Mucosa of rectum (tissue), 2 donors: ENCODE data around the gene LRRC28.

Source experiments
- H3K27ac ChIP-seq, 2 donors: one replicate each; pipeline ENCODE4 v1.7.0; 2013; ENCODE audit warnings: inconsistent platforms in 2 of 2, low read depth in 2 of 2, low read length in 2 of 2
- H3K27me3 ChIP-seq, 2 donors: one replicate each; pipeline ENCODE4 v1.7.0; 2013; ENCODE audit warnings: low read length in 2 of 2; ENCODE audit not compliant: control insufficient read depth in 2 of 2, insufficient read depth in 2 of 2
- H3K36me3 ChIP-seq, 2 donors: one replicate each; pipeline ENCODE4 v1.7.0; 2013; ENCODE audit warnings: low read length in 2 of 2; ENCODE audit not compliant: control insufficient read depth in 2 of 2, insufficient read depth in 2 of 2
- H3K4me1 ChIP-seq, 2 donors: one replicate each; pipeline ENCODE4 v1.7.0; 2013; ENCODE audit warnings: low read length in 2 of 2, mild to moderate bottlenecking in 1 of 2; ENCODE audit not compliant: control insufficient read depth in 2 of 2, insufficient read depth in 2 of 2
- H3K4me3 ChIP-seq, 2 donors: one replicate each; pipeline ENCODE4 v1.7.0; 2013; ENCODE audit warnings: low read length in 2 of 2
- H3K9ac ChIP-seq, 2 donors: one replicate each; pipeline ENCODE4 v1.7.0; 2013; ENCODE audit warnings: low read length in 2 of 2, low read depth in 1 of 2, mild to moderate bottlenecking in 1 of 2
- H3K9me3 ChIP-seq, 2 donors: one replicate each; pipeline ENCODE4 v1.7.0; 2013; ENCODE audit warnings: low read length in 2 of 2; ENCODE audit not compliant: control insufficient read depth in 2 of 2
- donor health status: healthy.
- donor health status: Normal muscosa, but diverticular disease.

The LRRC28 gene

DNA sequence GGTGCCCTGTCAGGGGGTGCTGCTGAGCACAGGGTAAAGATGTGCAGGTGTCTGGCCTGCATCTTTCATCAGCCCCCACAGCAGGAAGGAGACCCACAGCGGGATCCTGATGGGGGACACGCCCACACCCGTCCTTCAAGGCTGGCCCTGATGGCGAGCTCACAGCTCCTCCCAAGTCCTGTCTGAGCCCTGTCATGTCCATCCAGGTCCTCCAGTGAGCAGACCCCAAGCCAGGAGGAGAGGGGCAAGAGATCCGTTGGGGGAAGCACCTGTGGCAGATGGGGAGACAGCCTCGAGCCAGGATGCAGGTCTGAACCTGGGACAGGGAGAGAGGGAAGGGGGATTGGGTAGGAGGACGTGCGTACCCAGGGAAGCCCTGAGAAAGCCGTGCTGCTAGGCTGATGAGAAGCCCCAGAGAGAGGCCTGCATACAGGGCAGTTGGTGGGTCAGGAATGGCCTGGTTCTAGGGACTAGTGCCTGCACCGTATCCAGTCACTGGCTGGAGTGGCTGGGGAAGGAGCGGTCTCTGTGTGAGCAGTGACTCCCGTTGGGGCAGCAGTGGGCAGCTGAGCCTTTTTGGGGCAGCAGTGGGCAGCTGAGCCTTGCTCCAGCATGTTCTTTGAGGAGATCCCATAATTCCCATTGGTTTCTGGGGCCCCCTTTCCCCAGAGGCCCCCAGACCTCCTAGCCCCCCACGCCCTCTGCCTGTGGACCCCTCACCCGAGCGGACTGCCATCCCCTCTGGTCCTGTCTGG is 181.2 kb downstream of the LRRC28 start:
- H3K27me3 ChIP-seq, result no peaks in the 10 kb centered on the region
- H3K4me3 ChIP-seq, result no peak overlapping the region
- H3K9me3 ChIP-seq, result no peaks in the 10 kb centered on the region
- H3K27ac ChIP-seq, result peak overlapping the region in 1 of 2 donors; percentile 43
- no peak overlapping the region for H3K9ac ChIP-seq
- peaks cover 33 to 35% of the 10 kb centered on the region in 2 donors for H3K4me1 ChIP-seq
- no peaks in the 10 kb centered on the region for H3K36me3 ChIP-seq

DNA sequence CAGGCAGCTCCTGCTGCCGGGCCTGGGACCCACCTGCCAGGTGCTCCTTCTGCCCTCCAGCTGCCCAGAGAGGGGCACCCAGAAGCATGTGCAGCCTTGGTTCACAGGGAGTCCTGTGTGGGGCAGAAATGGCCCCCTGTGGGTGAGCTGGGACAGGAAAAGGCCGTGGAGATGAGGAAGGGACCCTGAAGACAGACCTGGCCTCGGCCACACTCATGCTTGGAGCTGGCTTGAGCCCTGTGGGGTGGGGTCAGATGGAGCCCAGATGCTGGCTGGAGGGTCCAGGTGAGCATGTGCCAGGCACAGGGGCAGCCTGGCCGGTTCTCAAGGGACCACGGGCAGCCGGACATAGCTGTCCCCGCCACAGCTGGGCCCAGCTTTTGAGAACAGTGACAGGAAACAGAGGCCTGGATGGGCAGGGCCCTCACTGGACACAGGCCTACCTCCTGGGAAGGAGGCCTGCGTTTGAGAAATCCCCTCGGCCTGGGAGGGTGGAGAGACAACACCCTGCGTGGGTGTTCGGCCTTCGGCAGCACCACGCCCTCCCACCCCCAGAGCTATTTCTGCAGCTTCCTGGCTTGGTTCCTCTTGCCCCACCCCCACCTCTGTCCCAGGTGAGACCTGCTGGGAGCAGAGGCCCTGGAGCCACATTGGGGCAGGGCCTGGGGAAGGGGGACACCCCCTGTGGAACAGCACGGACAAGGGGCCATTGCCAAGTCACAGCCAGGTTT is 181.9 kb downstream of the LRRC28 start:
- Histone ChIP-seq H3K9ac (peak overlapping the region in 1 of 2 donors; percentile 29), H3K27ac (peak overlapping the region; percentile 34 to 43), H3K27me3 (no peaks in the 10 kb centered on the region), H3K36me3 (no peaks in the 10 kb centered on the region), H3K9me3 (no peaks in the 10 kb centered on the region), H3K4me1 (peaks cover 33 to 35% of the 10 kb centered on the region in 2 donors), H3K4me3 (no peak overlapping the region)

DNA sequence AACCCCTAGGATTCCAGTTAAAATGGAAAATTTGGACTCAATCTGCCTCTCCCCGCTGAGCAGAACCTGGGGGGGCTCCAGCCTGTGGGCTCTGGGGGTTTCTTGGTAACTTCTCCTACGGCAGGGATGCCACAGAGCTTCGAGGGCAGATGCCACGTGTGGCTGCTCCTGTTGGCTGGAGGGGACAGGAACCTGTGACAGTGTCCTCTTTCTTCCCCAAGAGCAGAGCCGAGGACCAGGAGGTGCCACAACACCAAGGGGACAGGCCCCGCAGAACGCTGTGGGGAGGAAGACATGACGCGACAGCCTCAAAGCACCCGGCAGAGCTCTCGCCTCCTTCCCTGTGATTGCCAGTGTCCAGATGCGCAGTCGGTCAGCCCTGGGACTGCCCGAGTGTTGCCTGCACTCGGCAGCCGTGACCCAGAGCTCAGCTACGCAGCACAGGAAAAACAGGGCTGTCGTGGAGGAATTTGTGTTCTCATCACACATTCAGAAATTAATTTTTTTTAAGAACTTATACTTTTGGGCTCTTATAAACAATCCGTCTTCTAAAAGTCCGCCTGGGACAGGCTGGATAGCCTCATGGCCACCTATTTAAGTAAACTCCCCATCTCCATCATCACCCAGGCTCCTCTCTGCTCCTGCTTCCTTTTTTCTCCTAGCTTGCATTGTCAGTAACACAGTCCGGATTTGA is 182.6 kb downstream of the LRRC28 start:
- no peak overlapping the region for H3K4me3 ChIP-seq
- no peaks in the 10 kb centered on the region for H3K36me3 ChIP-seq
- peak overlapping the region; percentile 10 to 72 for H3K9ac ChIP-seq
- peak overlapping the region; percentile 34 to 95 for H3K27ac ChIP-seq
- peaks cover 33 to 35% of the 10 kb centered on the region in 2 donors for H3K4me1 ChIP-seq
- H3K9me3 ChIP-seq, result no peaks in the 10 kb centered on the region
- no peaks in the 10 kb centered on the region for H3K27me3 ChIP-seq

DNA sequence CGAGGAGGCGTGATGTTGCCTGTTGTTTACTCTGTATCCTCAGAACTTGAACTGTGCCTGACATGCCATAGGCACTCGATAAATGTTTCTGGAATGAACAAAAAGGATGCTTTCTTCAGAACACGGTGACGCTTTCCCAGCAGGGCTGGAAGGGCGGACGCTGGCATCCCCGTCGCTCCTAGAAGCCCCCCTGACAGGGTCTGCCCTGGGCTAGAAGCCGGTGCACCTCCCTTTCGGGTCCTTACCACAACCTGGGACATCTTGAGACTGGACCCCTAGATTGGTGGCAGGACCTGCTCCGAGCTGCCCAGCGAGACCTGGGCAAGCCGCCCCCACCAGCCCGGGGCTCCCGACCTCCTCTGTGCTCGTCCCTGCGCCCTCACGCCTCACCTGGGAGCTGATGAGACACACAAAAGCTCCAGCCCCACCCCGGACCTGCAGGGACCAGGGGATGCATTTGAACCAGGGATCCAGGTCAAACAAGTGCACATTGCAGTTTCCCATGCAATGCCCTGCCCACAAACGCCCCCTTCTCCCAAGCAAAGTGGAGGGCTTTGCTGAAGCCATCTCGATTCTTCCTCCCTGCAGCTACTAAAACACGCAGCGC is 183.3 kb downstream of the LRRC28 start:
- peaks cover 33 to 35% of the 10 kb centered on the region in 2 donors for H3K4me1 ChIP-seq
- H3K9ac ChIP-seq, result peak overlapping the region; percentile 65 to 72
- H3K27ac ChIP-seq, result peak overlapping the region; percentile 92 to 95
- H3K27me3 ChIP-seq, result no peaks in the 10 kb centered on the region
- H3K36me3 ChIP-seq, result no peaks in the 10 kb centered on the region
- peak overlapping the region; percentile 32 to 63 for H3K4me3 ChIP-seq
- no peaks in the 10 kb centered on the region for H3K9me3 ChIP-seq

DNA sequence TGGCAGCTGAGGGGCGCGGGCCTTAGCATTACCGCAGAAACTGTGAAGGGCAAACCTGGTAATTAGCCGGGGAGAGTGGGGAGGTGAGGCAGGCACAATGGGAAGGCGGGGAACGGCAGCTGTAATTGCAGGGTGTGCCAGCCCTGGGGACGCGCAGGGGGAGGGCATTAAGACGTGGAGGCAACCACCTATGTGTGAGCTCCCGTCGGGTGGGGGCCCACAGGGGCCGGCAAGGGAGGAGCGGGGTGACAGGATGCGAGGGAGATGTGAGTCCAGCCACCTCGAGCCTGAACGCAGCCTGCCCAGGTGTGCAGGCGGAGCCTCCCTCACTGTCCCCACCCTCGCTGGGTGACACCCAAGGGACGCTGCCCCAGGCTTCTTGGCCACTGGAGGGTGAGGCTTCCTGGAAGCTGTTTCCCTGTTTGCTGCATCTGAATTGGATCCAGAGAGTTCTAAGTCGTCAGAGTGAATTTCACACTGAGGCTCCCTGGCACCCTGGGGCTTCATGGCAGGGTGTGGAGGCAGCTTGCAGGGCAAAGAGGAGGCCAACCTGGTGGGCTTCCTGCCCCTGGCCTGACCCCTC is 183.9 kb downstream of the LRRC28 start:
- Histone ChIP-seq H3K27ac (peak overlapping the region; percentile 92 to 95), H3K4me1 (peaks cover 33 to 35% of the 10 kb centered on the region in 2 donors), H3K9ac (peak overlapping the region; percentile 72 to 77), H3K4me3 (peak overlapping the region; percentile 32 to 63), H3K9me3 (no peaks in the 10 kb centered on the region), H3K27me3 (no peaks in the 10 kb centered on the region), H3K36me3 (no peaks in the 10 kb centered on the region)

DNA sequence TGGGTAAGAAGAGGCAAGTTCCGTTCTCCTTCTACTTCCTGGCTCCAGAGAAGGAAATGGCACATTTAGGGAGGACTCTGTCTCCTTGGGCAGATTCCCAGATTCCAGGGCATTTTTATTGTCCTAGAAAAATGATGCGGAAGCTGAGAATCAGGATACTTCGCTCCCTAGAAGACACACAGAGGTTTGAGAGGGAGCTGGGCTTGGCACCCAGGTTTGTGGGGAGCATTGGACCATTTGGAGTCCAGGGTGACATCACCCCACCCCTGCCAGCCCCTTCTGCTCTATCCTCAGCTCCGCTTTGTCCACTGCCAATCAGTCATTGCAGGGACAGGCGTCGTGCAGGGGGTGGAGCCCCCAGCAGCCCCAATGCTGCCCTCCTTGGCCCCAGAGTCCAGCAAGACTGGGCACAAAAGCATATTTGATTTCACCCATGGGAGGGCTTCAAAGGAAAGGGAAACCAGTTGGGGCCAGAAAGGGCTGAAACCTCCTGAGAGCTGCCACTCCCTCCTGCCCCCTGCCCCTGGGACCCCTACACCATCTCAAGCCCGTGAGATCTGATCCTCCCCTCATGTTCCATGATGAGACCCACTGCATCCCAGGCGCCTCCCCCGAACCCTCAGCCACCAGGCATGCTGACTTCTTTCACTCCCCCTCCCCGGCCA is 184.7 kb downstream of the LRRC28 start:
- H3K4me3 ChIP-seq, result peak overlapping the region; percentile 32 to 63
- H3K36me3 ChIP-seq, result no peaks in the 10 kb centered on the region
- peaks cover 33 to 35% of the 10 kb centered on the region in 2 donors for H3K4me1 ChIP-seq
- H3K27me3 ChIP-seq, result no peaks in the 10 kb centered on the region
- H3K9me3 ChIP-seq, result no peaks in the 10 kb centered on the region
- peak overlapping the region; percentile 72 to 77 for H3K9ac ChIP-seq
- peak overlapping the region; percentile 92 to 95 for H3K27ac ChIP-seq

DNA sequence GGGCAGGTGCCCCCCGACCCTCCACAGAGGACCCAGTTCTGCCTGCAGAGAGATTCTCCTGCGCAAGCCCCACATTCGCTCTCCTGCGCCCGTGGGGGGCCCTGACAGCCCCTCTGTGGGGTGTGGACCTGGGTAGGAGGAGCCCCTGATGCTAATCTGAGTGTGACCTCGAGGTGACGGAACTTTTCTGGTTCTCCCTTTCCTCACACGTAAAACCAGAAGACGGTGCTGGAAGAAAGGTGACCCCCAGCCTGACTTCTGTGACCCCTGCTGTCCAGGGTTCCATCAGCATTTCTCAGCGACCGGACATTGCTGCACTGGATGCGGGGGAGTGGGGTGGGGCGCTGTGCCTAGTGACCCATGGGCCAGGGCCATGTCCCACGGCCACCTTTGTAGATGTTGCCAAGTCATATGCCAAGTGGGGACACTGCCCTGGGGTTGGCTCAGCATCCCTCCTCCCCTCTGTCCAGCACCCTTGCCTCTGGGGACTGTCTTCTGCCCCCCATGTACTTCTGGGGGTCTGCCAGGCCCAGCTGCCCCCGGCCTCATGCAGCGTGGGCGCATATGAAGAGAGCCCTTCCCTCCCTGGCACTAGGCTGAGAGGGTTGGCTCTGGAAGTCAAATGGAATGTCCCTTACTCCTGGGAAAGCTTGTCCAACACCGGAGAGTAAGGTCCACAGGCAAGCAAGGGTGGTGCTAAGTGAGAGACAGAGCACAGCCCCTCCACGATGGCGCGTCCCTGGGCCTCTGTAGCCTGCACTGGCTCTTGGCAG is 185.4 kb downstream of the LRRC28 start:
- Histone ChIP-seq H3K9me3 (no peaks in the 10 kb centered on the region), H3K9ac (peak overlapping the region in 1 of 2 donors; percentile 72), H3K4me1 (peaks cover 33 to 36% of the 10 kb centered on the region in 2 donors), H3K27ac (peak overlapping the region in 1 of 2 donors; percentile 95), H3K4me3 (no peak overlapping the region), H3K36me3 (no peaks in the 10 kb centered on the region), H3K27me3 (no peaks in the 10 kb centered on the region)

DNA sequence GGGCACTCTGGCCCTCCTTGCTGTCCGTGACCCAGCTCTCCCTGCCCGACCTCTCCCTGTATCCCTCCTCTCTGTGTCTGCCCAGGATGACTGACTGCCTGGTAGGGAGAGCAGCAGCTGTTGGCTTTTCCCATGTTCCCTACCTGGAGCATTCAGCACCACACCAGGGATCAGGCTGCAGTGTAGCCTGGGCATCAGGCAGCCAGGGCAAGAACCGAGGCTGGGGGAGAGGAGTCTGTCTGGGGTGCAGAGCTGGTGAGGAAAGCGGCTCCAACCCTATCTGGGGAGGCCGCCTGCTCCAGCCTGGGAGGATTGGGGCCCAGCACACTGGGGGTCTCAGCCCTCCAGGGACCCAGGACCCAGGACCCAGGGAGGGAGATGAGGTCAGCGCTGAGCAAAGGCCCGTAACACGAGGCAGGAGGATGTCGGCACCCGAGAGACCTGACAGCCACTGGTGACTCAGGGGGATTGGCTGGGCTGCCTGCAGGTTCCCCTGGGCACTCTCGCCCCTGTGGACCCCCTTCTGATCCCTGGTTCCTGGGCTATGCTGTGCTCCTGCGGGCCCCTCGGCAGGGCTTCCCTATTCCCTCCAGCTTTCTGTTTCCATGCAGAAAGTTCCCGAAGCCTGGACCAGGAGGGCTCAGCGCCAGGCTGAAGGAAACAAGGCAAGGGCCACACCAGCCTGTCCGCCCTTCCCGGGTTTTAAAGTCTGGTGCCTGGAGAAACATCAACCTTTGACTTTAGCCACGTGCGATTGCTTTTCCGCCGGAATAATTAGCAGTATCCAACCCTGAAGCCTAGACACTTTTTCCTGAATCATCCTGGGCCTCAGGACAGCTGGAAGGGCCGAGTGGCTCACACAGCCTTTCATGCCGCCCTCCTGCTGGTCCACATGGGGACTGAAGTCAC is 186.3 kb downstream of the LRRC28 start:
- H3K4me3 ChIP-seq, result no peak overlapping the region
- H3K36me3 ChIP-seq, result no peaks in the 10 kb centered on the region
- no peak overlapping the region for H3K27ac ChIP-seq
- peaks cover 39 to 43% of the 10 kb centered on the region in 2 donors for H3K4me1 ChIP-seq
- H3K9me3 ChIP-seq, result no peaks in the 10 kb centered on the region
- H3K9ac ChIP-seq, result no peak overlapping the region
- no peaks in the 10 kb centered on the region for H3K27me3 ChIP-seq
